GM10266 (cell line): ENCODE data around the gene PAK1.

Experiments used
- DNase-seq: peaks from one replicate; pipeline ENCODE4 v3.0.0; 2012; ENCODE audit errors: extremely low spot score
- CTCF ChIP-seq: IDR thresholded peaks from 2 replicates; pipeline ENCODE4 v1.5.1; 2012; ENCODE audit warnings: mild to moderate bottlenecking, low read depth; ENCODE audit not compliant: control insufficient read depth, insufficient read depth; ENCODE audit errors: missing control alignments

The PAK1 gene

GRCh38 chr11:77325159-77325558 is 148.7 kb downstream of the PAK1 start:
- TF ChIP-seq CTCF, result no peak
- no peak for DNase-seq

GRCh38 chr11:77324508-77324907 is 149.4 kb downstream of the PAK1 start:
- no peak for TF ChIP-seq CTCF
- DNase-seq, result no peak

- DNase-seq, result no peak
- TF ChIP-seq CTCF, result no peak
Observed at GRCh38 chr11:77322926-77323590, 150.8 kb downstream of the PAK1 start.

- DNase-seq, result no peak
- no peak for TF ChIP-seq CTCF
Observed at GRCh38 chr11:77322506-77322905, 151.4 kb downstream of the PAK1 start.

- no peak for TF ChIP-seq CTCF
- DNase-seq, result no peak
Observed at GRCh38 chr11:77320351-77320750, 153.5 kb downstream of the PAK1 start.

GRCh38 chr11:77318600-77318999 is 155.3 kb downstream of the PAK1 start:
- no peak for DNase-seq
- TF ChIP-seq CTCF, result no peak

GRCh38 chr11:77316733-77317342 is 157.1 kb downstream of the PAK1 start:
- TF ChIP-seq CTCF, result no peak
- DNase-seq, result no peak
